HepG2 (cell line): ENCODE results near the gene GNA14. TPM values are rescaled to one million over a fixed set of nuclear protein-coding genes. Genes with fewer than 3 reads are reported as not detected.

Source experiments
- ATAC-seq: fragments of 200-7000 bp; cut with Tn5 transposase; 3 replicates; pipeline ENCODE4 v1.9.1; 2020; ENCODE audit warnings: mild to moderate bottlenecking, moderate library complexity
- BruUV-seq: library from RNA; stranded (reverse); fragments of 400-500 nt; replicated peaks from 2 replicates; lab custom pipeline; 2021; lab: Mats Ljungman, UMichigan
- CTCF ChIA-PET: fragments of 300-600 bp; formaldehyde crosslinking; extraction: SDS; loops from one replicate; lab custom pipeline; 2021; ENCODE audit warnings: low total read pairs, inconsistent platforms, low intra/inter-chr PET ratio; lab: Yijun Ruan, JAX
- POLR2A ChIA-PET: fragments of 350-600 bp; sonication (Branson Sonifier 250); formaldehyde crosslinking; loops from one replicate; lab custom pipeline; 2020; ENCODE audit warnings: antibody characterized with exemption, inconsistent platforms; lab: Yijun Ruan, JAX
- DNase-seq: peaks from one replicate; pipeline ENCODE4 v3.0.0-alpha.2; 2015; ENCODE audit warnings: low spot score
- FAIRE-seq: peaks from 3 replicates; lab custom pipeline; 2011; peaks lifted over from hg19 to GRCh38; lab: Jason Lieb, UNC
- H2AFZ ChIP-seq: one replicate; pipeline ENCODE4 v1.6.1; 2011; ENCODE audit warnings: low read length, inconsistent platforms
- H3K27ac ChIP-seq: fragments of 300-600 bp; 3 replicates; pipeline ENCODE4 v1.8.0; 2011; ENCODE audit warnings: mixed run types, mild to moderate bottlenecking, mixed read lengths, low read length, inconsistent platforms; ENCODE audit not compliant: insufficient read depth; ENCODE audit errors: extremely low read length
- H3K27me3 ChIP-seq, 2 experiments: fragments of 200-600 bp in 1 of 2; 2 replicates in 1 of 2; 3 replicates in 1 of 2; pipeline versions ENCODE4 v1.6.0 to v1.8.0; 2011; ENCODE audit warnings: low read length in 2 of 2, mild to moderate bottlenecking in 2 of 2, moderate library complexity in 2 of 2, inconsistent platforms in 1 of 2; ENCODE audit not compliant: insufficient read depth in 2 of 2, control insufficient read depth in 1 of 2
- H3K36me3 ChIP-seq, 2 experiments: fragments of 200-600 bp in 1 of 2; replicated peaks in 1 of 2; 2 replicates in 1 of 2; 3 replicates in 1 of 2; pipeline versions ENCODE4 v1.5.1 to v1.8.0; 2011; ENCODE audit warnings: low read length in 2 of 2, inconsistent platforms in 1 of 2; ENCODE audit not compliant: insufficient read depth in 2 of 2, control insufficient read depth in 1 of 2
- H3K4me1 ChIP-seq: 2 replicates; pipeline ENCODE4 v1.5.1; 2012; ENCODE audit warnings: low read length, inconsistent platforms; ENCODE audit not compliant: insufficient read depth
- H3K4me2 ChIP-seq: 2 replicates; pipeline ENCODE4 v1.6.0; 2011; ENCODE audit warnings: low read depth, low read length, inconsistent platforms
- H3K4me3 ChIP-seq, 3 experiments: fragments of 200-600 bp in 1 of 3; sonication (generic), shearing (Covaris generic) in 1 of 3; replicated peaks in 1 of 3; 2 replicates each; pipeline ENCODE4 v1.5.1; 2011 to 2016; ENCODE audit warnings: low read length in 3 of 3, inconsistent platforms in 2 of 3, low read depth in 2 of 3, mild to moderate bottlenecking in 2 of 3, control low read depth in 1 of 3, mixed read lengths in 1 of 3; ENCODE audit not compliant: insufficient read depth in 1 of 3
- H3K79me2 ChIP-seq: one replicate; pipeline ENCODE4 v1.6.1; 2011; ENCODE audit warnings: low read length, inconsistent platforms; ENCODE audit not compliant: insufficient read depth
- H3K9ac ChIP-seq: 2 replicates; pipeline ENCODE4 v1.6.0; 2011; ENCODE audit warnings: mild to moderate bottlenecking, low read depth, low read length, inconsistent platforms; ENCODE audit not compliant: insufficient read depth
- H3K9me3 ChIP-seq: 2 replicates; pipeline ENCODE4 v1.5.1; 2012; ENCODE audit warnings: mild to moderate bottlenecking, low read length
- H4K20me1 ChIP-seq: 2 replicates; pipeline ENCODE4 v1.6.0; 2011; ENCODE audit warnings: inconsistent platforms, mild to moderate bottlenecking, low read length, moderate library complexity; ENCODE audit not compliant: insufficient read depth
- CEBPB ChIP-seq: IDR thresholded peaks from 2 replicates; pipeline ENCODE4 v1.6.1; 2011; ENCODE audit warnings: low read depth, low read length, improper control_type of control experiment, borderline replicate concordance
- HES4 ChIP-seq: sonication (generic); formaldehyde crosslinking; IDR thresholded peaks from 2 replicates; pipeline ENCODE4 v1.9.0; 2021; ENCODE audit warnings: mild to moderate bottlenecking, missing genetic modification reagents, borderline replicate concordance
- PREB ChIP-seq: sonication (generic); formaldehyde crosslinking; IDR thresholded peaks from 2 replicates; pipeline ENCODE4 v1.4.0; 2020; ENCODE audit warnings: missing genetic modification reagents
- SALL2 ChIP-seq: sonication (generic); formaldehyde crosslinking; IDR thresholded peaks from 2 replicates; pipeline ENCODE4 v1.8.1; 2023; ENCODE audit warnings: mild to moderate bottlenecking, missing genetic modification reagents, inconsistent platforms
- ZSCAN5A ChIP-seq: sonication (generic); formaldehyde crosslinking; IDR thresholded peaks from 2 replicates; pipeline ENCODE4 v1.8.0; 2022; ENCODE audit warnings: mild to moderate bottlenecking, missing genetic modification reagents, borderline replicate concordance
- WGBS: methylation state at CpG from one replicate; pipeline ENCODE4 v1.1.6; 2017; ENCODE audit warnings: low lambda C conversion rate; 5-methylcytosine and 5-hydroxymethylcytosine counted together
- in situ Hi-C: cut with HindIII; loops from 2 replicates; pipeline ENCODE4 v1.10.0; 2017; ENCODE audit warnings: low pct_unique_long_range_greater_than_20kb; ENCODE audit not compliant: extremely low pct_ligation_motif_present
- intact Hi-C: fragments of 100-400 bp; cut with micrococcal nuclease; formaldehyde crosslinking; loops from one replicate; pipeline ENCODE4 v1.10.0; 2022; ENCODE audit not compliant: unreplicated experiment
- polyA plus RNA-seq, 8 experiments: library from polyadenylated mRNA; depleted of rRNA in 3 of 8; stranded (reverse) in 7 of 8; unstranded in 1 of 8; fragments of >200 nt; fragmentation: Illumina TruSeq in 4 of 8; extraction: Trizol in 4 of 8; gene quantifications; 2 replicates each; pipeline versions ENCODE4 v1.2.1 to v1.2.3, GENCODE V29; 2011 to 2016; ENCODE audit warnings: low read depth in 4 of 8, missing spikeins in 1 of 8, mixed read lengths in 1 of 8; ENCODE audit not compliant: insufficient read depth in 1 of 8
- total RNA-seq, 5 experiments: library from RNA; depleted of rRNA; stranded (reverse); fragments of >200 nt; fragmentation: Illumina TruSeq; extraction: Trizol; gene quantifications; 2 replicates each; pipeline ENCODE4 v1.2.3, GENCODE V29; 2016; ENCODE audit warnings: low read depth in 1 of 5

The GNA14 gene
- total and polyA plus RNA-seq, 2 of the 13 experiments (the other 11 are each of a cell fraction or from before 2014, with no cell fraction given): not detected

DNA sequence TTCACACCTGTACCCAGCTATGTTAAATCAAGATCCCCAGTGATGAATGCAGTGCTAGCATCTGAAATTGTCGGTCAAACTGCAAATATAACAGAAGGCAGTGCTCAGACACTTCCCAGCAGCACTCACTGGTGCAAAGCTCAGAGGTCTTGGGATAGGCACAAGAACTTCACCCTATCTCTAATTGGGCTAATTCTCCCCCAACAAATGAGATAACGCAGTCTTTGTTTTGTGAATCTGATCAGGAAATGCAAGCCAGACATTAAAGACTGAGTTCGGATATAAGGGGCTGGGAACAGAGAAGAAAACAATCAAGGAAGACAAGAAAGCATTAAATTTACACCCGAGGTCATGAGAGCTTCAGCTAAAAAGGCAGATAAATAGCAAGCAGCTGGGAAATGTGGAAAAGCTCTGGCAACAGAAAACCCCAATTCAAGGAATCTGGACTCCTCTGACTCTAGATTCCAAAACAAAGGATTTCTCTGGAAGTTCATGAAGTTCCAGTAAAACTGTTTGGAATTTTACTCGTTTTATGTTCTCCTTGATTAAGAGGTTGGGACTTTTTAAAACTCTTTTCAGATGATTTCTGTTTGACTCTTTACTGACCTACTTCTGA is 65.1 kb downstream of the GNA14 start:
- in situ Hi-C loops (no loop called here), intact Hi-C loops (no loop called here)
- Histone ChIP-seq H3K4me2 (no peak overlapping the region), H3K27me3 (peaks cover 0 to 21% of the 10 kb centered on the region in 2 experiments; a peak in 2 of 5 replicates), H3K9ac (no peak overlapping the region), H3K9me3 (no peaks in the 10 kb centered on the region), H3K79me2 (no peaks in the 10 kb centered on the region), H4K20me1 (no peaks in the 10 kb centered on the region), H3K4me3 (no peak overlapping the region), H2AFZ (no peak overlapping the region), H3K4me1 (no peaks in the 10 kb centered on the region), H3K36me3 (no peaks in the 10 kb centered on the region), H3K27ac (no peak overlapping the region)
- ChIA-PET CTCF (no interaction called here), POLR2A (no interaction called here)
- FAIRE-seq (no peak), DNase-seq (no peak), ATAC-seq (no peak)
- no peak for TF ChIP-seq PREB (CRISPR knock-in tag)
- no peak for TF ChIP-seq HES4
- BruUV-seq: no TSS peak
- WGBS: 2% methylated on average over 5 of the region's 5 CpGs

DNA sequence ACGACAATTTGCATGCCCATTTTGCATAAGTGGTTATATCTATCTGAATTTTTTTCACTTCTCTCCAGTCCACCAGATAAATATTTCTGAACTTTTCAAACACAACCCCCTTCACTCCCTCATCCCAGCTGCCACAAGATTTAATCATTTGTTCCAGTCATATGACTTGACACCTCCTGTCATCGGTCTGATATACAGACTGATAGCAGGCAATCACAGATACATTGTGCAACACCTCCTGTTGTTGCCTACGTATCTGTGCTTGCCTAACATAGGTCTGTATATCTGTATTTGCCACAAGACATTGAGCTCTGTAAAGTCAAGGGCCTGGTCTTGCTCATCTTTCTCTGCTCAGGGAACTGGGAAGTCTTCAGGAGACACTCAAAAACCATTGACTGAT is 65.6 kb downstream of the GNA14 start:
- POLR2A ChIA-PET: no interaction called here
- no peak overlapping the region for H2AFZ ChIP-seq
- no peak for ATAC-seq
- no peaks in the 10 kb centered on the region for H3K9me3 ChIP-seq
- in situ Hi-C loops: no loop called here
- TF ChIP-seq SALL2 (CRISPR knock-in tag): no peak
- TF ChIP-seq ZSCAN5A (CRISPR knock-in tag): no peak
- TF ChIP-seq CEBPB: peak; percentile 34; the same call in 1 of the 2 replicates
- TF ChIP-seq, all 625 proteins: peak for 1
- FAIRE-seq (no peak), DNase-seq (no peak)
- BruUV-seq: no TSS peak
- H3K4me2 ChIP-seq: no peak overlapping the region
- no peaks in the 10 kb centered on the region for H3K36me3 ChIP-seq
- no peaks in the 10 kb centered on the region for H4K20me1 ChIP-seq
- H3K4me3 ChIP-seq: no peak overlapping the region
- H3K27ac ChIP-seq: no peak overlapping the region
- peaks cover 0 to 15% of the 10 kb centered on the region in 2 experiments; a peak in 2 of 5 replicates for H3K27me3 ChIP-seq
- no peaks in the 10 kb centered on the region for H3K4me1 ChIP-seq
- no peaks in the 10 kb centered on the region for H3K79me2 ChIP-seq
- intact Hi-C loops: no loop called here
- no peak overlapping the region for H3K9ac ChIP-seq
- 2% methylated on average over 3 of the region's 3 CpGs for WGBS
- CTCF ChIA-PET: no interaction called here
